ENCODE measurements around the gene SDC1.

- TF ChIP-seq POLR2AphosphoS5 (IDR thresholded peaks at IDR 0.05) (no peak), CTCF (IDR thresholded peaks at IDR 0.05) (no peak)
These were observed 38.1 kb downstream of the SDC1 start for GRCh38 chr2:20186855-20187187.
